Small intestine (tissue), 7 donors: ENCODE measurements around the gene MARK1. TPM values are rescaled to one million over a fixed set of nuclear protein-coding genes. Genes with fewer than 3 reads are reported as not detected.

Experiments
- DNase-seq, 2 donors: peaks; one replicate each; pipeline versions ENCODE4 v3.0.0 to v3.0.0-alpha.2; 2013
- FAIRE-seq: peaks from 2 replicates; lab custom pipeline; 2012; peaks lifted over from hg19 to GRCh38; lab: Jason Lieb, UNC
- H3K27ac ChIP-seq, 3 donors: one replicate each; pipeline ENCODE4 v1.5.1; 2013; ENCODE audit warnings: low read length in 2 of 3, mild to moderate bottlenecking in 2 of 3, control low read depth in 1 of 3, inconsistent platforms in 1 of 3, low read depth in 1 of 3, moderate library complexity in 1 of 3
- H3K27me3 ChIP-seq, 3 donors: one replicate each; pipeline ENCODE4 v1.6.1; 2013; ENCODE audit warnings: low read length in 3 of 3, inconsistent platforms in 1 of 3; ENCODE audit not compliant: control insufficient read depth in 3 of 3, insufficient read depth in 3 of 3
- H3K36me3 ChIP-seq, 3 donors: one replicate each; pipeline ENCODE4 v1.6.1; 2013; ENCODE audit warnings: low read length in 3 of 3, inconsistent platforms in 1 of 3, low read depth in 1 of 3, mild to moderate bottlenecking in 1 of 3, moderate library complexity in 1 of 3; ENCODE audit not compliant: control insufficient read depth in 3 of 3, insufficient read depth in 2 of 3
- H3K4me1 ChIP-seq, 3 donors: one replicate each; pipeline ENCODE4 v1.6.1; 2013; ENCODE audit warnings: low read length in 2 of 3, inconsistent platforms in 1 of 3, low read depth in 1 of 3, mild to moderate bottlenecking in 1 of 3, moderate library complexity in 1 of 3; ENCODE audit not compliant: control insufficient read depth in 3 of 3, insufficient read depth in 2 of 3
- H3K4me3 ChIP-seq, 3 donors: one replicate each; pipeline ENCODE4 v1.5.1; 2013; ENCODE audit warnings: low read length in 3 of 3, control low read depth in 1 of 3, inconsistent platforms in 1 of 3, low read depth in 1 of 3, mild to moderate bottlenecking in 1 of 3, moderate library complexity in 1 of 3
- H3K9me3 ChIP-seq, 2 donors: one replicate each; pipeline ENCODE4 v1.6.1; 2013; ENCODE audit warnings: low read depth in 1 of 2, low read length in 1 of 2; ENCODE audit not compliant: control insufficient read depth in 2 of 2, insufficient read depth in 1 of 2
- WGBS, 3 donors: extraction: QIAGEN DNeasy Blood & Tissue Kit; methylation state at CpG; one replicate each; pipeline ENCODE4 v1.1.7; 2013; 5-methylcytosine and 5-hydroxymethylcytosine counted together
- polyA plus RNA-seq, 4 donors: library from polyadenylated mRNA; stranded (reverse) in 3 of 4; unstranded in 1 of 4; fragments of 200-250 nt in 3 of 4; fragments of 120-200 nt in 1 of 4; gene quantifications; one replicate each; pipeline versions ENCODE4 v1.2.1 to v1.2.3, GENCODE V29; 2013
- donor health status: healthy with polysubstance abuse.
- donor health status: control.
- donor health status: control.
- donor health status: Bipolar disorder and iron deficiency.
- donor health status: healthy.

Gene MARK1
- polyA plus RNA-seq, 4 donors: under 0.01 to 2.1 (median 1.0) TPM

- no peak for FAIRE-seq
- no peak for DNase-seq
- no peak overlapping the region for H3K27ac ChIP-seq
- no peak overlapping the region for H3K4me3 ChIP-seq
- no peaks in the 10 kb centered on the region for H3K36me3 ChIP-seq
- H3K9me3 ChIP-seq: no peaks in the 10 kb centered on the region
- WGBS, 3 donors: 89 to 91% (median 90%) methylated on average over 2 of the region's 2 CpGs
- no peaks in the 10 kb centered on the region for H3K4me1 ChIP-seq
- peaks cover 0 to 2% (median 0%) of the 10 kb centered on the region in 3 donors for H3K27me3 ChIP-seq
Observed at GRCh38 chr1:220514256-220514655, 13.7 kb upstream of the MARK1 start.

GRCh38 chr1:220516014-220516721 lies 11.8 kb upstream of the MARK1 start:
- Histone ChIP-seq H3K36me3 (no peaks in the 10 kb centered on the region), H3K4me1 (no peaks in the 10 kb centered on the region), H3K9me3 (no peaks in the 10 kb centered on the region), H3K27ac (no peak overlapping the region), H3K27me3 (peaks cover 0 to 2% (median 0%) of the 10 kb centered on the region in 3 donors), H3K4me3 (no peak overlapping the region)
- no peak for DNase-seq
- WGBS, 3 donors: 60 to 71% (median 66%) methylated on average over 6 of the region's 6 CpGs
- FAIRE-seq: no peak

GRCh38 chr1:220516722-220517042 lies 11.3 kb upstream of the MARK1 start:
- Histone ChIP-seq H3K27ac (no peak overlapping the region), H3K4me1 (no peaks in the 10 kb centered on the region), H3K36me3 (no peaks in the 10 kb centered on the region), H3K4me3 (no peak overlapping the region), H3K9me3 (no peaks in the 10 kb centered on the region), H3K27me3 (peaks cover 0 to 2% (median 0%) of the 10 kb centered on the region in 3 donors)
- DNase-seq: no peak
- no peak for FAIRE-seq
- WGBS, 3 donors: 31 to 60% (median 52%) methylated on average over 2 of the region's 2 CpGs

GRCh38 chr1:220521778-220522177 lies 6.2 kb upstream of the MARK1 start:
- H3K4me1 ChIP-seq: no peaks in the 10 kb centered on the region
- no peaks in the 10 kb centered on the region for H3K9me3 ChIP-seq
- H3K27ac ChIP-seq: no peak overlapping the region
- 6 to 58% (median 19%) methylated on average over 1 of the region's 1 CpG for WGBS, 3 donors
- H3K36me3 ChIP-seq: no peaks in the 10 kb centered on the region
- H3K4me3 ChIP-seq: no peak overlapping the region
- no peak for FAIRE-seq
- peaks cover 0 to 7% (median 3%) of the 10 kb centered on the region in 3 donors for H3K27me3 ChIP-seq
- peak in 1 of 2 donors; percentile 24 for DNase-seq

- H3K9me3 ChIP-seq: no peaks in the 10 kb centered on the region
- no peaks in the 10 kb centered on the region for H3K36me3 ChIP-seq
- peaks cover 0 to 11% (median 0%) of the 10 kb centered on the region in 3 donors for H3K4me1 ChIP-seq
- peaks cover 3 to 26% (median 3%) of the 10 kb centered on the region in 3 donors for H3K27me3 ChIP-seq
- H3K27ac ChIP-seq: no peak overlapping the region
- DNase-seq (peak in 1 of 2 donors; percentile 30), FAIRE-seq (no peak)
- H3K4me3 ChIP-seq: no peak overlapping the region
- 63 to 76% (median 66%) methylated on average over 7 of the region's 7 CpGs for WGBS, 3 donors
Observed at GRCh38 chr1:220526294-220526693, 1.6 kb upstream of the MARK1 start.

GRCh38 chr1:220527279-220527907 lies 543 bp upstream of the MARK1 start:
- Histone ChIP-seq H3K4me3 (peak overlapping the region in 2 of 3 donors; percentile 31 to 50), H3K9me3 (no peaks in the 10 kb centered on the region), H3K27ac (no peak overlapping the region), H3K36me3 (no peaks in the 10 kb centered on the region), H3K27me3 (peaks cover 3 to 26% (median 3%) of the 10 kb centered on the region in 3 donors), H3K4me1 (peaks cover 0 to 11% (median 0%) of the 10 kb centered on the region in 3 donors)
- DNase-seq (peak; percentile 15 to 49), FAIRE-seq (no peak)
- 0 to 15% (median 3%) methylated on average over 23 of the region's 23 CpGs for WGBS, 3 donors

GRCh38 chr1:220528679-220529501 lies 954 bp downstream of the MARK1 start:
- no peaks in the 10 kb centered on the region for H3K36me3 ChIP-seq
- DNase-seq: no peak

DNA sequence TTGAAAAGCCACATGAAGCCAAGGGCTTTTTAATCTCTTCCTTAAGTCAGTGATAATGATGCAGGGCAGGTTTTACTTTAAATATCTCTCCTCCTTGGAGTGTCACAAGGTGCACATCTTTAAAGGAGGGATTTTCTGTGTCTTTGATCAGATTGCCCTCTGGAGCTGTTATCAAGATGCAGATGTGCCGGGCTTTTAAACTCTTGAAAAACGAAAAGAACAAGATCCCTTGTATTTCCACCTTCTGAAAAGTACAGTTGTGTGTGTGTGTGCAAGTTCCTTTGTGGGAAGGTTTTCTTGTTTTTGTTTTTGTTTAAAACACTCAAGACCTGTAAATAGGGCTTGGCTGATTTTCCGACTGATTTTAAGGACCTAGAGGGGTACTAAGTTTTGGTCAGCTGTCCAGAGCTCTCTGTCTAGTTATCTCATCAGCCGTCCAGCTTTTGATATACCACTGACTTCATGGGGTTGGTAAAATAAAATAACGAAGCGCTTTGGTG lies 1.6 kb downstream of the MARK1 start:
- Histone ChIP-seq H3K27me3 (peaks cover 0 to 26% (median 3%) of the 10 kb centered on the region in 3 donors), H3K27ac (no peak overlapping the region), H3K4me3 (peak overlapping the region in 1 of 3 donors; percentile 82), H3K9me3 (no peaks in the 10 kb centered on the region), H3K36me3 (no peaks in the 10 kb centered on the region), H3K4me1 (peaks cover 0 to 11% (median 0%) of the 10 kb centered on the region in 3 donors)
- 37 to 50% (median 39%) methylated on average over 6 of the region's 6 CpGs for WGBS, 3 donors
- DNase-seq (no peak), FAIRE-seq (no peak)

More at GRCh38 chr1:220528679-220529501, 954 bp downstream of the MARK1 start:
- Histone ChIP-seq H3K27ac (peak overlapping the region in 2 of 3 donors; percentile 58 to 66), H3K4me1 (peaks cover 0 to 11% (median 0%) of the 10 kb centered on the region in 3 donors), H3K9me3 (no peaks in the 10 kb centered on the region), H3K4me3 (peak overlapping the region; percentile 34 to 82 (median 78)), H3K27me3 (peaks cover 0 to 26% (median 3%) of the 10 kb centered on the region in 3 donors)
- WGBS, 3 donors: 1 to 2% (median 2%) methylated on average over 51 to 55 of the region's 55 CpGs
- no peak for FAIRE-seq
